Heart left ventricle (tissue), 16 donors: ENCODE measurements around the gene NPL. TPM values are rescaled to one million over a fixed set of nuclear protein-coding genes. Genes with fewer than 3 reads are reported as not detected.

Experiments
- ATAC-seq, 4 donors: fragments of 200-7000 bp; cut with Tn5 transposase; one replicate each; pipeline ENCODE4 v1.9.1; 2020 to 2022; ENCODE audit warnings: moderate library complexity in 4 of 4, mild to moderate bottlenecking in 3 of 4, moderate number of reproducible peaks in 1 of 4
- DNase-seq, 5 donors: peaks; one replicate each; pipeline ENCODE4 v3.0.0-alpha.2; 2020
- H3K27ac ChIP-seq, 12 donors: fragments of 200-600 bp; sonication (generic) in 4 of 12; one replicate each; pipeline versions ENCODE4 v1.5.0 to v1.8.0; 2016 to 2022; ENCODE audit warnings: mild to moderate bottlenecking in 2 of 12
- H3K27me3 ChIP-seq, 9 donors: fragments of 200-600 bp; sonication (generic) in 2 of 9; one replicate each; pipeline versions ENCODE4 v1.5.1 to v1.8.0; 2016 to 2022; ENCODE audit warnings: mild to moderate bottlenecking in 3 of 9
- H3K36me3 ChIP-seq, 9 donors: fragments of 200-600 bp; sonication (generic) in 2 of 9; one replicate each; pipeline versions ENCODE4 v1.5.0 to v1.8.0; 2018 to 2022; ENCODE audit warnings: mild to moderate bottlenecking in 2 of 9
- H3K4me1 ChIP-seq, 12 donors: fragments of 200-600 bp; sonication (generic) in 4 of 12; one replicate each; pipeline versions ENCODE4 v1.5.0 to v1.8.0; 2016 to 2022; ENCODE audit warnings: mild to moderate bottlenecking in 3 of 12
- H3K4me3 ChIP-seq, 12 donors: fragments of 200-600 bp; sonication (generic) in 4 of 12; one replicate each; pipeline versions ENCODE4 v1.5.0 to v1.8.0; 2017 to 2022; ENCODE audit warnings: mild to moderate bottlenecking in 9 of 12, moderate library complexity in 4 of 12
- H3K9me3 ChIP-seq, 12 donors: fragments of 200-600 bp; sonication (generic) in 4 of 12; one replicate each; pipeline versions ENCODE4 v1.5.0 to v1.8.0; 2016 to 2022; ENCODE audit warnings: mild to moderate bottlenecking in 1 of 12
- CTCF ChIP-seq, 12 donors: fragments of 200-600 bp; sonication (generic) in 4 of 12; IDR thresholded peaks; one replicate each; pipeline versions ENCODE4 v1.5.0 to v1.8.0; 2018 to 2022; ENCODE audit warnings: antibody characterized with exemption in 12 of 12, mild to moderate bottlenecking in 5 of 12
- POLR2A ChIP-seq, 2 donors: fragments of 450-650 bp; IDR thresholded peaks; one replicate each; pipeline ENCODE4 v1.6.1; 2017; ENCODE audit warnings: antibody characterized with exemption in 2 of 2, mild to moderate bottlenecking in 2 of 2, moderate library complexity in 2 of 2
- WGBS, 4 donors: extraction: QIAGEN DNeasy Blood & Tissue Kit in 2 of 4; methylation state at CpG; one replicate each; pipeline versions ENCODE4 v1.1.5 to v1.1.7; 2013 to 2018; 5-methylcytosine and 5-hydroxymethylcytosine counted together
- intact Hi-C, 10 donors: fragments of 100-400 bp; cut with DNase I; formaldehyde crosslinking; loops; one replicate each; pipeline versions ENCODE4 v1.11.1 to v1.14.2; 2022
- polyA plus RNA-seq, 2 donors: library from polyadenylated mRNA; stranded (reverse); fragments of 200-250 nt; gene quantifications; one replicate each; pipeline ENCODE4 v1.2.3, GENCODE V29; 2013
- total RNA-seq, 9 donors: library from RNA; depleted of rRNA in 2 of 9; stranded (reverse); fragments of >200 nt in 2 of 9; fragmentation: NEBNext Ultra II Directional in 3 of 9; extraction: Animal tissue kit (Norgen Biotek cat#: 25700) in 3 of 9; gene quantifications; one replicate each; pipeline versions ENCODE4 v1.1.0 to v1.2.4, GENCODE V29; 2016 to 2023
- donor health status: ischemic (EF 13 %, LVEDD 7.1; RV severe dilation, severe dysfunction).
- donor health status: healthy with polysubstance abuse.
- donor health status: DM: no; HTN: yes; CAD: no.
- donor health status: DM: no; HTN: no; CAD: no.
- donor health status: ischemic (EF 25% LVEDD 6.9; RV normal size, moderate dysfunction).
- donor health status: ischemic (EF 25% LVEDD 5.7; RV mildly dilated, moderate dysfunction).
- donor health status: healthy.
- donor health status: DM: yes; HTN: yes; CAD: no.
- donor health status: ischemic (EF 35%, LVEDD 5.7; RV mildly dilated, moderate dysfunction).
- donor health status: nonischemic (EF 11% LVEDD 7.7; RV severe dilation, severe dysfunction).
- donor health status: DM: yes; HTN: yes; CAD: no.
- donor health status: PGD.
- donor health status: ischemic (EF 29% LVEDD 5.4; RV normal size, mild dysfunction).
- donor health status: nonischemic (EF 23%, LVEDD 6.1; RV moderate dilation, normal function).

Gene NPL
- total and polyA plus RNA-seq, 11 donors, result 1.4 to 62.7 (median 2.9) TPM

GRCh38 chr1:182752077-182752988, 37.2 kb upstream of the NPL start:
- H3K27ac ChIP-seq, result peak overlapping the region in 6 of 12 donors; percentile 11 to 52 (median 24)
- peaks cover 0 to 17% (median 6%) of the 10 kb centered on the region in 12 donors for H3K4me1 ChIP-seq
- H3K36me3 ChIP-seq, result no peaks in the 10 kb centered on the region
- DNase-seq (peak in 4 of 5 donors; percentile 31 to 52 (median 46)), ATAC-seq (peak in 3 of 4 donors; percentile 73 to 90 (median 82))
- intact Hi-C loops, result no loop called here
- H3K27me3 ChIP-seq, result no peaks in the 10 kb centered on the region
- no peak overlapping the region for H3K4me3 ChIP-seq
- peaks cover 0 to 6% (median 0%) of the 10 kb centered on the region in 12 donors for H3K9me3 ChIP-seq
- WGBS, 4 donors, result 38 to 50% (median 45%) methylated on average over 14 of the region's 14 CpGs
- TF ChIP-seq CTCF (IDR thresholded peaks at IDR 0.05), result no peak
- TF ChIP-seq POLR2A (IDR thresholded peaks at IDR 0.05), result no peak

DNA sequence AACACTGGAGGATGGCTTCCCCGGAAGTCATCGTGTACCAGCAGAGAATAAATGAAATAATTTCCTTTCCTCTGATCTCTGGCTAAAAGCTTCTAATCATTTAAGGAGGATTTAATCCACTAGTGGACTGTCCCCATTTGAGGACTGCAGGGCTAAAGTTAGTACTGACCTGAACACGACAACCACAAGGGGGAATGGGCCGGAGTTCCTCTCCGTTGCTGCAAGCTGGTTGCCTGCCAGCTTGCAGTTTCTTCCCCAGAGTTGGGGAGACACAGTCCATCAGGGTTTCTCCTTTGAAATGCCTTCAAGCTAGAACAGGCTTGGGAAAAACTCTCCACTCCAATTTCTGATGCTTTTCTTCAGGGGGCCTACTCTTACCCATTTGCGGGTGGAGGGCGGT, 35.5 kb upstream of the NPL start:
- WGBS, 4 donors, result 70 to 80% (median 73%) methylated on average over 7 of the region's 7 CpGs
- TF ChIP-seq POLR2A (IDR thresholded peaks at IDR 0.05), result no peak
- no peak for TF ChIP-seq CTCF (IDR thresholded peaks at IDR 0.05)
- H3K27ac ChIP-seq, result no peak overlapping the region
- DNase-seq (no peak), ATAC-seq (no peak)
- H3K4me3 ChIP-seq, result no peak overlapping the region
- H3K27me3 ChIP-seq, result no peaks in the 10 kb centered on the region
- peaks cover 0 to 17% (median 6%) of the 10 kb centered on the region in 12 donors for H3K4me1 ChIP-seq
- H3K36me3 ChIP-seq, result no peaks in the 10 kb centered on the region
- peaks cover 0 to 5% (median 0%) of the 10 kb centered on the region in 12 donors for H3K9me3 ChIP-seq
- intact Hi-C loops, result no loop called here

DNA sequence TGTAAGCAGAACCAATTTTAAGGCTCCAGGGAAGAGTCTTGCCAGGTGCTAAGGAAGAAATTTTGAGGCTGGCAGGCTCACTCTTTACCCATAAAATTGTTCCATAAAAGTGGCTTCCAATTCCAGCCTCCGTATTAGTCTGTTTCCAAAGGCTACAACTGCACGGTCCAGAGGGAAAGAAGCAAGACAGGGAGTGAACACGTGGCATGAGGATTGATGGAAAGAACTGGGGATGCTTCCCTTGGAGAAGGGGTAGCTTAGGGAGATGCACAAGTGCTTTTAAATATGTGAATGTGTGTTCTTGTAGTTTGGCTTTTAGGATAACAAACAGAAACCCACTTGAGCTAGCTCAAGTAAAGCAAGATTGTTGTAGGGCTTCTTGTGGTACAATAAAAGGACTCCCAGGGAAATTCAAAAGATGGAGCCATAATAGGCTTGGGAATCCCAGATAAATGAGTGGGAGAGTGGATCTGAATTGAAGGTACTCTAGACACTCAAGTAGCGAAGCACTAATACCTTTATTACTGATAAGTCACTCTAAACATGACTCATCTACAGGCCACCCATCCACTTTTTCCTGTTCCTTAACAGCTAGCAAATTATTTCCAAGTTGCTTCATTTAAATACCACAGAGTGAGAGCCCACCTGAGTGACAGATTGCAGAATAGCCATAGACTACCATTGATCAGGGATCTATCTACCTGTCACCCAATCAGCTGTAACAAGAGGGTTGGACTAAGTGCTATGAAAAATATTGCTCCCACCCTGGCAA, 34.8 kb upstream of the NPL start:
- 84 to 90% (median 88%) methylated on average over 4 of the region's 4 CpGs for WGBS, 4 donors
- ATAC-seq, result no peak

More for the DNA sequence above, 34.8 kb upstream of the NPL start:
- no peak overlapping the region for H3K27ac ChIP-seq
- no peaks in the 10 kb centered on the region for H3K9me3 ChIP-seq
- no peak overlapping the region for H3K4me3 ChIP-seq
- no peak for DNase-seq
- no peaks in the 10 kb centered on the region for H3K27me3 ChIP-seq
- no peaks in the 10 kb centered on the region for H3K36me3 ChIP-seq
- peaks cover 0 to 17% (median 6%) of the 10 kb centered on the region in 12 donors for H3K4me1 ChIP-seq
- TF ChIP-seq CTCF (IDR thresholded peaks at IDR 0.05) (no peak), POLR2A (IDR thresholded peaks at IDR 0.05) (no peak)
- intact Hi-C loops, result no loop called here
